PFSK-1 (cell line): ENCODE data around the gene SYDE1.

ENCODE experiments used
- POLR2AphosphoS5 ChIP-seq: IDR thresholded peaks from 2 replicates; pipeline ENCODE4 v1.6.1; 2012; ENCODE audit warnings: low read depth, mild to moderate bottlenecking, control low read depth, low read length, moderate library complexity
- SIN3A ChIP-seq: IDR thresholded peaks from 2 replicates; pipeline ENCODE4 v1.6.1; 2012; ENCODE audit warnings: mild to moderate bottlenecking, low read length, moderate library complexity, borderline replicate concordance; ENCODE audit not compliant: insufficient read depth

GRCh38 chr19:15144046-15144646 is 36.9 kb downstream of the SYDE1 start:
- TF ChIP-seq SIN3A, result no peak
- TF ChIP-seq POLR2AphosphoS5, result no peak
